ENCODE data around the gene GH2.
"Not testable (repeated sequence)": the region's sequence is repeated elsewhere in the genome, so short reads cannot be mapped to it uniquely, and the experiment has no call there.

GH2 gene

DNA sequence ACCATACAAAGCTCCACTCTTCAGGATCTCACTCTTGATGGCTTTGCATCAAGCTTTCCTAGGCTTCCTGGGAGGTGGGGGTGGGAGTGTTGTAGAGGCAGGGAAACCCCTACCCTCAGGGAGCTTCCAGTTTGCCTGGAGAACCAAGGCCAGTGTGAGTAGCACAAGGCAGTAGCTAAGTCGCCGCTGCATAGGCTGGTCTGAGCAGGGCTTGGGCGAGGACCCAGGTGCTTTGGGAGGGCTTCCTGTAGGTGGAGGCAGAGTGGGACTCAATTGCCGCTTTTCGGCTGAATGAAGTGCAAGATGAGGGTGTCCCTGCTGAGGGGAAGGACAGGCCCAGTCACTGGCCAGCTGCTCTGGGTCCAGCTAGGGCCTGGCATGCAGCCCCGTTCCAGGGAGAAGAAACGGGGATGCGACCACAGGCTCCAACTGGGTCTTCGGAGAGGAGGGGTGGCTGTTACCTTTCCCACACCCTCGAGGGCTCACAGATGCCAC is 46.5 kb upstream of the GH2 start:
- H3K4me3 ChIP-seq: no peak overlapping the region
- H3K36me3 ChIP-seq: no peaks in the 10 kb centered on the region
- peaks cover 0 to 6% (median 0%) of the 10 kb centered on the region in 4 donors for H3K4me1 ChIP-seq
- H3K27ac ChIP-seq: no peak overlapping the region
- H3K9me3 ChIP-seq: no peaks in the 10 kb centered on the region
- intact Hi-C loops (cut with DNase I; ENCODE audit: low total_unique reads): loop anchor here (10.0 kb wide), 1 partner anchor 97 kb away; the partner anchor contains the start of gene ICAM2
- TF ChIP-seq, protein P1, sequence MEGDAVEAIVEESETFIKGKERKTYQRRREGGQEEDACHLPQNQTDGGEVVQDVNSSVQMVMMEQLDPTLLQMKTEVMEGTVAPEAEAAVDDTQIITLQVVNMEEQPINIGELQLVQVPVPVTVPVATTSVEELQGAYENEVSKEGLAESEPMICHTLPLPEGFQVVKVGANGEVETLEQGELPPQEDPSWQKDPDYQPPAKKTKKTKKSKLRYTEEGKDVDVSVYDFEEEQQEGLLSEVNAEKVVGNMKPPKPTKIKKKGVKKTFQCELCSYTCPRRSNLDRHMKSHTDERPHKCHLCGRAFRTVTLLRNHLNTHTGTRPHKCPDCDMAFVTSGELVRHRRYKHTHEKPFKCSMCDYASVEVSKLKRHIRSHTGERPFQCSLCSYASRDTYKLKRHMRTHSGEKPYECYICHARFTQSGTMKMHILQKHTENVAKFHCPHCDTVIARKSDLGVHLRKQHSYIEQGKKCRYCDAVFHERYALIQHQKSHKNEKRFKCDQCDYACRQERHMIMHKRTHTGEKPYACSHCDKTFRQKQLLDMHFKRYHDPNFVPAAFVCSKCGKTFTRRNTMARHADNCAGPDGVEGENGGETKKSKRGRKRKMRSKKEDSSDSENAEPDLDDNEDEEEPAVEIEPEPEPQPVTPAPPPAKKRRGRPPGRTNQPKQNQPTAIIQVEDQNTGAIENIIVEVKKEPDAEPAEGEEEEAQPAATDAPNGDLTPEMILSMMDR (IDR thresholded peaks at IDR 0.05): no peak
- H3K27me3 ChIP-seq: peaks cover 0 to 8% of the 10 kb centered on the region in 2 donors
- DNase-seq: no peak

DNA sequence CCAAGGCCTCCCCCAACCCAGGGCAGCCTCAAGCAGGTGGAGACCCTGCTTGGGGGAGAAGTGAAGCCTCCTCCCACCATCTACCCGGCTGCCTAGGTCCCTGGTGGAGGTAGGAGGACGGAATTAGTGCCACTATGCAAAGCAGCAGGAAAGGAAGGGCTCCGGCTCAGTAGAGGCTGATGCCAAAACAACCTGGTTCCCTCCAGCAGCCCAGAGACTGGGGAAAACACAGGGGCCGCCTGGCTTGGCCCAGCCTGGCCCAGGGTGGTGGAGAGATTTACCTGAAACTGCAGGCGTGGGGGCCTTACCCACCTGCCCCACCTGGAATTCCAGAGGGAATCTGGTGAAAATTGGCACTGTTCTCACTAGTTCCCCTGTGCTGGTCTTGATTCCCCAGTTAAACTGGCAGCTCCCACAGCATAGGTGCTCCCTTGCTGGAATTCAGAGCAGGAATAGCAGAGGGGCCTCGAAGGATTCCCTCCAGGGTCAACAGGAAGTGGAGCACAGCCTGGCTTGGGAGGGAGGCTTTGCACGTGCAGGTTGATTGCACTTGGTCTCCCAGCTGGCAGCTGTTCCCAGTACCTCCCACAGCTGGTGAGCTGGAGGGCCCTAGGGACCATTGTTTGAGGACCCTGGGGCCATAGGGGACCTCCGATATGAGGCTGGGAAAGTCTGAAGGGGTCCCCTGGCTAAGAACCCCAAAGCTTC is 45.9 kb upstream of the GH2 start:
- intact Hi-C loops (cut with DNase I; ENCODE audit: low total_unique reads): loop anchor here (10.0 kb wide), 1 partner anchor 97 kb away; the partner anchor contains the start of gene ICAM2
- no peak overlapping the region for H3K4me3 ChIP-seq
- no peak for DNase-seq
- H3K27me3 ChIP-seq: peaks cover 0 to 7% of the 10 kb centered on the region in 2 donors
- H3K36me3 ChIP-seq: no peaks in the 10 kb centered on the region
- TF ChIP-seq, protein P1 (IDR thresholded peaks at IDR 0.05): no peak
- H3K4me1 ChIP-seq: peaks cover 0 to 6% (median 0%) of the 10 kb centered on the region in 4 donors
- H3K9me3 ChIP-seq: no peaks in the 10 kb centered on the region
- H3K27ac ChIP-seq: no peak overlapping the region

DNA sequence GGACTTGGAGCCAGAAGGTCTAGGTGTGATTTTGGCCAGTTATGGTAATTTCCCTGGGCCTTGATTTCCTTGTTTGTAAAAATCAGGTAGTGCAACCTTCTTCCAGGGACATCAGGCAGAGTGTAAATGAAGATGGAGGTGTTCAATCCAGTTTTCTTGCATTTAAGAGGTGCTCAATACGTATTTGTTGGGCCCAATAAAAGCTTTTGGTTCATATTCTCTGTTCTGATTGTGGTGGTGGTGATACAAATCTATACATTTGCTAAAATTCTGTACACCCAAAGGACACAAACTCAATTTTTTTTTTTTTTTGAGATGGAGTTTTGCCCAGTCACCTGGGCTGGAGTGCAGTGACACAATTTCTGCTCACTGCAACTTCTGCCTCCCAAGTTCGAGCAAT is 44.4 kb upstream of the GH2 start:
- Histone ChIP-seq H3K36me3 (no peaks in the 10 kb centered on the region), H3K27me3 (no peaks in the 10 kb centered on the region), H3K4me3 (no peak overlapping the region), H3K9me3 (no peaks in the 10 kb centered on the region), H3K4me1 (peaks cover 0 to 6% (median 0%) of the 10 kb centered on the region in 4 donors), H3K27ac (no peak overlapping the region)
- intact Hi-C loops (cut with DNase I; ENCODE audit: low total_unique reads): loop anchor here (10.0 kb wide), 1 partner anchor 99 kb away; the partner anchor contains the start of gene ICAM2
- TF ChIP-seq, protein P1 (IDR thresholded peaks at IDR 0.05): no peak
- no peak for DNase-seq

DNA sequence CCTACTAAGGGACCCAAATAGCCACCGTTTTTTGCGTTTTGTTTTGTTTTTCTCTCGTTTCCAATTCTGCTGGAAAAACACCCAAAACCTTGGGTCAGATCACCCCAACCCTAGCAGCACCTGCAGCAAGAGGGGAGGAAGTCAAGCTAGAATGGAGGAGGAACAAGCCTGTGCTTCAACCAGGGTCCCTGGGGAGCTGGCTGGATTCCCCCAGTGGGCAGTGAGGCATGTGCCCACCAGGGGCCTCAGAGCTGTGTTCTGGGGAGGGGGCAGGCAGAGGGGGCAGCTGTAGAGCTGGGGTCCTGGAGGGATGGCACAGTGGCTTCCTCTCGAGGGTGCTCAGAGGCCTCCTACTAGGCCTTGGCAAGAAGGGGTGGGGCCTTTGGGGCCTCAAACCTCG is 43.9 kb upstream of the GH2 start:
- intact Hi-C loops (cut with DNase I; ENCODE audit: low total_unique reads): loop anchor here (10.0 kb wide), 1 partner anchor 99 kb away; the partner anchor contains the start of gene ICAM2
- TF ChIP-seq, protein P1 (IDR thresholded peaks at IDR 0.05): no peak
- DNase-seq: no peak

DNA sequence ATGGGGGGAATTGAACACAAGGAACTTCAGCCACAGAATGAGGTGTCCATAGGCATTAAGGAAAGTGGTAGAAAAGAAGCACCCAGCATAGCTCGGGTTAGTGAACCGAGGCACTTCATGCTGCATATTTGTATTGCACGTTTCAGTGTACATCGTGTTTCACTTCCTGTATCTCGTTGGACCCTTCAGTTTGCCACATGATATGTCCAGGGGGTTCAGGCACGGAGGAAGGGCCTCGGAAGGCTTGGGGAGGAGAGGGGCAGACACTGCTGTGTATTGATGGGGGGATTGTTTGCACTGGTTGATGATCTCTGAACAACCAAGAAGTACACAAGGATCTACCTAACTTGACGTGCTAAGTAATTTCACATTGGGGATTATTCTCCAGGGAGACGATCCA is 40.7 kb upstream of the GH2 start:
- H3K27ac ChIP-seq, H3K4me1 ChIP-seq, H3K36me3 ChIP-seq, H3K4me3 ChIP-seq, H3K9me3 ChIP-seq, DNase-seq: not testable (repeated sequence)
- intact Hi-C loops (cut with DNase I; ENCODE audit: low total_unique reads): loop anchor here (10.0 kb wide), 1 partner anchor 102 kb away; the partner anchor contains the start of gene ICAM2
- H3K27me3 ChIP-seq: peaks cover 0 to 17% of the 10 kb centered on the region in 2 donors

More for the DNA sequence above, 43.9 kb upstream of the GH2 start:
- Histone ChIP-seq H3K36me3 (no peaks in the 10 kb centered on the region), H3K27ac (no peak overlapping the region), H3K27me3 (no peaks in the 10 kb centered on the region), H3K9me3 (no peaks in the 10 kb centered on the region), H3K4me3 (no peak overlapping the region), H3K4me1 (peaks cover 0 to 6% (median 0%) of the 10 kb centered on the region in 4 donors)

DNA sequence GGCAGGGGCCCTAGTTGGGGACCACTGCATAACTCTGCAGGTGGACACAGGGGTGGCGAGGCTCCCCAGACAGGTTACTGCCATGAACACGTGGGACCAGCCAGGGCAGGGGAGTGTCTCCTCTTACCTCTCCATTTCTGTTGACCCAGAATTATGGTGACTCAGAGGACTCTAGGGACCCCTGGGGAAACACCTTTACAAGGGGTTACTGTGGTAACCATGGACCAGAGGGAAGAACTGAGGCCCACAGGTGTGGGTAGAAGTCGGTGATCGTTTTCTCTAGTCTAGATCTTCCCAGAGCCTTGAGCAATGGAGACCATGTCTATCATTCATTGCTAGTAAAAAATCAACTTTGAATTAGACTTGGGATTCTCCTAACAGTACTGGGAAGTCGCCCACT is 39.0 kb upstream of the GH2 start:
- H3K27ac ChIP-seq, DNase-seq, H3K4me3 ChIP-seq, H3K36me3 ChIP-seq, H3K9me3 ChIP-seq, H3K4me1 ChIP-seq: not testable (repeated sequence)
- H3K27me3 ChIP-seq: peaks cover 0 to 17% of the 10 kb centered on the region in 2 donors
- intact Hi-C loops (cut with DNase I; ENCODE audit: low total_unique reads): loop anchor here (10.0 kb wide), 1 partner anchor 104 kb away; the partner anchor contains the start of gene ICAM2

DNA sequence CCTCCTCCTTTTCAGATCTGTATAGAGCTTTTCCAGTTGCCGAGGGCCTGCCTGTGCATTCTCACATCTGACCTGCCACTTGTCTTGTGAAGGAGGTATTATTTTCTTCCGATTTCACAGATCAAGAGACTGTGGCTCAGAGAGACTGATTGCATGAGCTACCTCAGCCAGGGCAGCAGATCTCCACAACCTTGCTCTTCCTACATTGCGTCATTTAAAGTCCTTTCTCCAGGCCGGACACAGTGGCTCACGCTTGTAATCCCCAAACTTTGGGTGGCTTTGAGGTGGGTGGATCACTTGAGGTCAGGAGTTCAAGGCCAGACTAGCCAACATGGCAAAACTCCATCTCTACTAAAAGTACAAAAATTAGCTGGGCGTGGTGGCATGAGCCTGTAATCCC is 38.3 kb upstream of the GH2 start:
- not testable (repeated sequence) for H3K27ac ChIP-seq, H3K4me3 ChIP-seq, H3K9me3 ChIP-seq, H3K4me1 ChIP-seq, H3K36me3 ChIP-seq, DNase-seq
- peaks cover 0 to 17% of the 10 kb centered on the region in 2 donors for H3K27me3 ChIP-seq
- intact Hi-C loops (cut with DNase I; ENCODE audit: low total_unique reads): loop anchor here (10.0 kb wide), 1 partner anchor 105 kb away; the partner anchor contains the start of gene ICAM2
